Measurements from ENCODE around the gene SERPINE2.
A peak's percentile ranks its signal among the peaks of the same experiment; 100 is the strongest.

The SERPINE2 gene

DNA sequence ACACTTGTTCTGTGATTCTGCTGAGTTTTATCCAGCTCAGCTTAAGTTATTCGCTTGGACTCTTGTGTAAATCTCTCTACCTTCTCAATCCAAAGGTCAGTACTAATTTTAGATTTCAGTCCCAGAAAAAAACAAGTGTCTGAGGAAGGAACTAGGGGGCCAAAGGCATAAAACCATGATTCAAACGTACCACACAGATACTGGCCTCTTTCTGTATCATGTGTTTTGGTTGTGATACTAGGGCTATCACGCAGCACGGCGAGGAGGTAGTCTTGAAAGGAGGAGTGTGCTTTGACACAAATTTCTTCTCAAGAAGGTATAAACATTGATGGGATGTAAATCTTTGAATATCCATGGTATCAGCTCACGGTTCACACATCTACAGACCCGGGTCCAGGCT, 8.3 kb downstream of the SERPINE2 start:
- Histone ChIP-seq H3F3A (ENCODE audit: low read depth) (no peaks in the 10 kb centered on the region), H3K4me1 (ENCODE audit: insufficient read depth, low read length, poor library complexity, severe bottlenecking) (peaks cover 50% of the 10 kb centered on the region), H3K4me3 (ENCODE audit: low read length, poor library complexity, severe bottlenecking) (no peak overlapping the region), H3K79me2 (ENCODE audit: insufficient read depth, low read length) (no peaks in the 10 kb centered on the region; the same call in 1 of the 2 replicates), H4K20me1 (ENCODE audit: insufficient read depth, low read length, poor library complexity, severe bottlenecking) (no peaks in the 10 kb centered on the region), H3K9me3 (ENCODE audit: insufficient read depth, low read depth, low read length) (no peaks in the 10 kb centered on the region), H3K9ac (ENCODE audit: low read depth, low read length, poor library complexity, severe bottlenecking) (no peak overlapping the region), H3K9me2 (replicated peaks; ENCODE audit: low read depth, low read length) (no peaks in the 10 kb centered on the region), H3K36me3 (ENCODE audit: insufficient read depth, low read length) (no peaks in the 10 kb centered on the region), H3K4me2 (ENCODE audit: low read depth, low read length, poor library complexity, severe bottlenecking) (no peak overlapping the region), H3K27me3 (ENCODE audit: insufficient read depth, low read length, poor library complexity, severe bottlenecking) (no peaks in the 10 kb centered on the region), H2AFZ (ENCODE audit: low read length) (no peak overlapping the region)
- no peak for TF ChIP-seq EZH2phosphoT487 (IDR thresholded peaks at IDR 0.05; ENCODE audit: borderline replicate concordance)
- TF ChIP-seq, protein P1, sequence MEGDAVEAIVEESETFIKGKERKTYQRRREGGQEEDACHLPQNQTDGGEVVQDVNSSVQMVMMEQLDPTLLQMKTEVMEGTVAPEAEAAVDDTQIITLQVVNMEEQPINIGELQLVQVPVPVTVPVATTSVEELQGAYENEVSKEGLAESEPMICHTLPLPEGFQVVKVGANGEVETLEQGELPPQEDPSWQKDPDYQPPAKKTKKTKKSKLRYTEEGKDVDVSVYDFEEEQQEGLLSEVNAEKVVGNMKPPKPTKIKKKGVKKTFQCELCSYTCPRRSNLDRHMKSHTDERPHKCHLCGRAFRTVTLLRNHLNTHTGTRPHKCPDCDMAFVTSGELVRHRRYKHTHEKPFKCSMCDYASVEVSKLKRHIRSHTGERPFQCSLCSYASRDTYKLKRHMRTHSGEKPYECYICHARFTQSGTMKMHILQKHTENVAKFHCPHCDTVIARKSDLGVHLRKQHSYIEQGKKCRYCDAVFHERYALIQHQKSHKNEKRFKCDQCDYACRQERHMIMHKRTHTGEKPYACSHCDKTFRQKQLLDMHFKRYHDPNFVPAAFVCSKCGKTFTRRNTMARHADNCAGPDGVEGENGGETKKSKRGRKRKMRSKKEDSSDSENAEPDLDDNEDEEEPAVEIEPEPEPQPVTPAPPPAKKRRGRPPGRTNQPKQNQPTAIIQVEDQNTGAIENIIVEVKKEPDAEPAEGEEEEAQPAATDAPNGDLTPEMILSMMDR (conservative IDR thresholded peaks at IDR 0.05; ENCODE audit: low read length) = no peak

DNA sequence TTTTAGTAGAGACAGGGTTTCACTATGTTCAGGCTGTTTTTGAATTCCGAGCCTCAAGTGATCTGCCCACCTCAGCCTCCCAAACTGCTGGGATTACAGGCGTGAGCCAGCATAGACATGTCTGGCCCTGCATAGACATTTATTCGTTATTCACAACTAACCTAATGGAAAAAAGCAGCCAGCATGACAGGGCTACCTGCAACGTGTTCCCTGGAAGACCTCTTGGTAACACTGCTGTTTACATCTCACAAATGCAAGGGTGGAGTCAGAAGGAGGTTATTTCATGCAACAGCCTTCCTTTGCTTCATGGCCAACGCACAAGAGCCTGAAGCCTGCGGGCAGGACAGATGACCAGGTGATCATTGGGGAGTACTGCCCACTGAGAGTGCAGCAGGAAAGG, 9.2 kb downstream of the SERPINE2 start:
- H3F3A ChIP-seq (ENCODE audit: low read depth) = no peaks in the 10 kb centered on the region
- H3K9me3 ChIP-seq (ENCODE audit: insufficient read depth, low read depth, low read length) = no peaks in the 10 kb centered on the region
- no peak overlapping the region for H3K4me3 ChIP-seq (ENCODE audit: low read length, poor library complexity, severe bottlenecking)
- H3K27me3 ChIP-seq (ENCODE audit: insufficient read depth, low read length, poor library complexity, severe bottlenecking) = no peaks in the 10 kb centered on the region
- TF ChIP-seq EZH2phosphoT487 (IDR thresholded peaks at IDR 0.05; ENCODE audit: borderline replicate concordance) = no peak
- TF ChIP-seq, protein P1 (conservative IDR thresholded peaks at IDR 0.05; ENCODE audit: low read length) = no peak
- peaks cover 59% of the 10 kb centered on the region for H3K4me1 ChIP-seq (ENCODE audit: insufficient read depth, low read length, poor library complexity, severe bottlenecking)
- no peaks in the 10 kb centered on the region for H3K9me2 ChIP-seq (replicated peaks; ENCODE audit: low read depth, low read length)
- no peaks in the 10 kb centered on the region; the same call in 1 of the 2 replicates for H3K79me2 ChIP-seq (ENCODE audit: insufficient read depth, low read length)
- H4K20me1 ChIP-seq (ENCODE audit: insufficient read depth, low read length, poor library complexity, severe bottlenecking) = no peaks in the 10 kb centered on the region
- no peak overlapping the region for H3K9ac ChIP-seq (ENCODE audit: low read depth, low read length, poor library complexity, severe bottlenecking)
- H3K4me2 ChIP-seq (ENCODE audit: low read depth, low read length, poor library complexity, severe bottlenecking) = no peak overlapping the region
- H2AFZ ChIP-seq (ENCODE audit: low read length) = no peak overlapping the region
- no peaks in the 10 kb centered on the region for H3K36me3 ChIP-seq (ENCODE audit: insufficient read depth, low read length)

DNA sequence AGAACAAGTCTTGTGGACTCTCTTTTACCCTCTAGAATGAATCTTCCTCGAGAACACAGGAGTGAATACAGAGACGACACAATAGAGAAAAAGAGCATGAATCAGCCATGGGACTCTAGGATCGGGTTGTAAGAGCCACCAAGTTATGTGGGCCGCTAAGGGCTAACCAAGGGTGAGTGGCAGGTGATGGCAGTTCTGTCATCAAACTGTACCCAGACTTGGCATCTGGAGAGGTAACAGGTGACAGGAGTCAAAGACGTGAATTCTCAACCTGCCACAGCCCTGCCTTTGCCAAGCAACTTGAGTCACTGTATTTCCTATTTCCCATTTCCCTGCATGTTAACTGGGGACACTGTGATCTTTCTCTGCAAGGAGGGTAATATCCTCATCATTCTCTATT, 11.2 kb downstream of the SERPINE2 start:
- no peaks in the 10 kb centered on the region for H4K20me1 ChIP-seq (ENCODE audit: insufficient read depth, low read length, poor library complexity, severe bottlenecking)
- peaks cover 60% of the 10 kb centered on the region for H3K4me1 ChIP-seq (ENCODE audit: insufficient read depth, low read length, poor library complexity, severe bottlenecking)
- peak overlapping the region; percentile 58 for H3K9ac ChIP-seq (ENCODE audit: low read depth, low read length, poor library complexity, severe bottlenecking)
- H3K4me3 ChIP-seq (ENCODE audit: low read length, poor library complexity, severe bottlenecking) = no peak overlapping the region
- H3K9me3 ChIP-seq (ENCODE audit: insufficient read depth, low read depth, low read length) = no peaks in the 10 kb centered on the region
- H2AFZ ChIP-seq (ENCODE audit: low read length) = no peak overlapping the region
- TF ChIP-seq, protein P1 (conservative IDR thresholded peaks at IDR 0.05; ENCODE audit: low read length) = no peak
- TF ChIP-seq EZH2phosphoT487 (IDR thresholded peaks at IDR 0.05; ENCODE audit: borderline replicate concordance) = no peak
- H3K79me2 ChIP-seq (ENCODE audit: insufficient read depth, low read length) = no peaks in the 10 kb centered on the region; the same call in 1 of the 2 replicates
- H3K27me3 ChIP-seq (ENCODE audit: insufficient read depth, low read length, poor library complexity, severe bottlenecking) = no peaks in the 10 kb centered on the region
- H3K9me2 ChIP-seq (replicated peaks; ENCODE audit: low read depth, low read length) = no peaks in the 10 kb centered on the region
- no peaks in the 10 kb centered on the region for H3K36me3 ChIP-seq (ENCODE audit: insufficient read depth, low read length)
- H3F3A ChIP-seq (ENCODE audit: low read depth) = no peaks in the 10 kb centered on the region
- no peak overlapping the region for H3K4me2 ChIP-seq (ENCODE audit: low read depth, low read length, poor library complexity, severe bottlenecking)
